Neuronal stem cell (in vitro differentiated cells): ENCODE measurements around the gene COA7. TPM values are rescaled to one million over a fixed set of nuclear protein-coding genes. Genes with fewer than 3 reads are reported as not detected.

Experiments used
- DNase-seq: peaks from one replicate; pipeline ENCODE4 v3.0.0-alpha.2; 2013; ENCODE audit warnings: low spot score
- H2AFZ ChIP-seq: one replicate; pipeline ENCODE4 v1.6.1; 2013; ENCODE audit warnings: mild to moderate bottlenecking, low read length, inconsistent platforms
- H2AK5ac ChIP-seq: 2 replicates; pipeline ENCODE4 v1.6.1; 2013; ENCODE audit warnings: low read depth, mild to moderate bottlenecking, inconsistent platforms, low read length, moderate library complexity, mixed read lengths
- H2BK120ac ChIP-seq: 2 replicates; pipeline ENCODE4 v1.6.1; 2013; ENCODE audit warnings: low read depth, mild to moderate bottlenecking, inconsistent platforms, low read length, moderate library complexity, mixed read lengths
- H2BK12ac ChIP-seq: one replicate; pipeline ENCODE4 v1.6.1; 2013; ENCODE audit warnings: low read length, inconsistent platforms
- H2BK15ac ChIP-seq: 2 replicates; pipeline ENCODE4 v1.6.1; 2013; ENCODE audit warnings: mild to moderate bottlenecking, low read length, inconsistent platforms, mixed read lengths
- H2BK5ac ChIP-seq: one replicate; pipeline ENCODE4 v1.6.1; 2013; ENCODE audit warnings: inconsistent platforms, mild to moderate bottlenecking, low read length, moderate library complexity
- H3K14ac ChIP-seq: one replicate; pipeline ENCODE4 v1.6.1; 2013; ENCODE audit warnings: low read length, inconsistent platforms
- H3K18ac ChIP-seq: 2 replicates; pipeline ENCODE4 v1.6.1; 2013; ENCODE audit warnings: low read length, inconsistent platforms
- H3K23ac ChIP-seq: 2 replicates; pipeline ENCODE4 v1.6.1; 2013; ENCODE audit warnings: low read depth, mild to moderate bottlenecking, mixed read lengths, low read length, inconsistent platforms; ENCODE audit not compliant: poor library complexity
- H3K27ac ChIP-seq: replicated peaks from 3 replicates; pipeline ENCODE4 v1.5.1; 2013; ENCODE audit warnings: low read length, inconsistent platforms
- H3K27me3 ChIP-seq, 3 experiments: 2 replicates each; pipeline ENCODE4 v1.6.1; 2013; ENCODE audit warnings: low read length in 3 of 3, mild to moderate bottlenecking in 2 of 3, inconsistent platforms in 1 of 3, low read depth in 1 of 3, mixed read lengths in 1 of 3, moderate library complexity in 1 of 3; ENCODE audit not compliant: control insufficient read depth in 3 of 3, insufficient read depth in 3 of 3
- H3K36me3 ChIP-seq, 2 donors: replicated peaks in 1 of 2; 2 replicates each; pipeline ENCODE4 v1.6.1; 2013; ENCODE audit warnings: low read length in 2 of 2; ENCODE audit not compliant: control insufficient read depth in 2 of 2, insufficient read depth in 2 of 2
- H3K4ac ChIP-seq: 2 replicates; pipeline ENCODE4 v1.6.1; 2013; ENCODE audit warnings: inconsistent platforms, mild to moderate bottlenecking, low read length, moderate library complexity
- H3K4me1 ChIP-seq, 2 donors: 1 replicate in 1 of 2; 2 replicates in 1 of 2; pipeline ENCODE4 v1.6.1; 2013; ENCODE audit warnings: low read length in 2 of 2, low read depth in 1 of 2; ENCODE audit not compliant: control insufficient read depth in 2 of 2, insufficient read depth in 1 of 2
- H3K4me2 ChIP-seq: one replicate; pipeline ENCODE4 v1.6.1; 2013; ENCODE audit warnings: mild to moderate bottlenecking, low read length, inconsistent platforms; ENCODE audit not compliant: insufficient read depth, poor library complexity, severe bottlenecking
- H3K4me3 ChIP-seq, 2 donors: 2 replicates each; pipeline ENCODE4 v1.5.1; 2013; ENCODE audit warnings: low read length in 2 of 2, mild to moderate bottlenecking in 2 of 2, inconsistent platforms in 1 of 2, moderate library complexity in 1 of 2
- H3K79me1 ChIP-seq: one replicate; pipeline ENCODE4 v1.6.1; 2013; ENCODE audit warnings: low read depth, mild to moderate bottlenecking, inconsistent platforms, low read length, moderate library complexity
- H3K9ac ChIP-seq: one replicate; pipeline ENCODE4 v1.6.1; 2013; ENCODE audit warnings: mild to moderate bottlenecking, low read depth, low read length, inconsistent platforms; ENCODE audit not compliant: poor library complexity
- H3K9me3 ChIP-seq, 2 donors: replicated peaks in 1 of 2; 2 replicates each; pipeline versions ENCODE3 to v1.6.1; 2013; ENCODE audit warnings: low read length in 2 of 2, mild to moderate bottlenecking in 2 of 2, inconsistent platforms in 1 of 2, low read depth in 1 of 2, mixed read lengths in 1 of 2, moderate library complexity in 1 of 2; ENCODE audit not compliant: control insufficient read depth in 2 of 2, insufficient read depth in 1 of 2
- H4K8ac ChIP-seq: one replicate; pipeline ENCODE4 v1.6.1; 2013; ENCODE audit warnings: low read depth, mild to moderate bottlenecking, inconsistent platforms, low read length, moderate library complexity
- H4K91ac ChIP-seq: one replicate; pipeline ENCODE4 v1.6.1; 2013; ENCODE audit warnings: low read length, low read depth, mild to moderate bottlenecking, inconsistent platforms; ENCODE audit not compliant: poor library complexity
- WGBS, 2 donors: extraction: QIAGEN DNeasy Blood & Tissue Kit; methylation state at CpG; one replicate each; pipeline ENCODE4 v1.1.7; 2013; ENCODE audit warnings: missing lambda C conversion rate in 2 of 2, mixed read lengths in 1 of 2; ENCODE audit not compliant: insufficient read length in 2 of 2, insufficient replicate concordance in 1 of 2; ENCODE audit errors: extremely low coverage in 2 of 2; 5-methylcytosine and 5-hydroxymethylcytosine counted together
- small RNA-seq: library from polyadenylated mRNA; stranded (forward); fragments of <200 nt; extraction: miRNeasy Mini kit (QIAGEN cat#:217004); gene quantifications from one replicate; pipeline ENCODE3, GENCODE V24; 2013; ENCODE audit not compliant: insufficient read depth

The COA7 gene

DNA sequence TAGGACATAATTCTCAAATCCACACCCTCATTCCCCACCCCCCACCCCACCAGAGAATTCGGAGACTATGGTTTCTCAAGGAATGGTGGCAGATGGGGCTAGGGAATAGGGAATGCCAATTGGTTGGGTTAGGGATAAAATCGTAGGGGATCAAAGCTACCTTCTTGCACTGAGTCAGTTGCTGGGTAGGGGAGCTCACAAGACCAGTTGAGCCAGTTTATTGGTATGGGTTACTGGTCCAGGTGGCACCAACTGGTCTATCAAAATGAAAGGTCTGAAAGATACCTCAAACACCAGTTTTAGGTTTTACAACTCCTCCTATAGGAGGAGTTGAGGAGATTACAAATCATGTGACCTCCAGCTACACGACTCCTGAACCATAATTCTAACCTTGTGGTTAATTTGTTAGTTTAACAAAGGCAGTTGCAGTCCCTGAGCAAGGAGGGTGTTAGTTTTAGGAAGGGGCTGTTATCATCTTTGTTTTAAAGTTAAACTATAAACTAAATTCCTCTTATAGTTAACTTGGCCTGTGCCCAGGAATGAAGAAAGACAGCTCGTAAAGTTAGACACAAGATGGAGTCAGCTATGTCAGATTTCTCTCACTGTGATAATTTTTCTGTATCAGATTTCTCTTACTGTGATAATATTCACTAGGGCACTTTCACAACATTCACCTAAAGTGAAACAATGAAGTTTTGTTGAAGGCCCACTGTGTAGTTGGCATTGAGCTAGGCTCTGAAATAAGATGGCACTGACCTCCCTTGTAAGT is 62.6 kb downstream of the COA7 start:
- H3K4me3 ChIP-seq = no peak overlapping the region
- no peak overlapping the region for H2AFZ ChIP-seq
- no peak for DNase-seq
- no peak overlapping the region for H2BK15ac ChIP-seq
- no peak overlapping the region for H3K23ac ChIP-seq
- no peak overlapping the region for H2BK5ac ChIP-seq
- H2AK5ac ChIP-seq = no peak overlapping the region
- no peak overlapping the region for H2BK12ac ChIP-seq
- H3K36me3 ChIP-seq = no peaks in the 10 kb centered on the region
- WGBS, 2 donors = no CpG with 5 or more reads among the region's 4 CpGs
- H3K4ac ChIP-seq = no peak overlapping the region
- H3K14ac ChIP-seq = no peak overlapping the region
- no peak overlapping the region for H4K91ac ChIP-seq
- H3K27me3 ChIP-seq = peaks cover 0 to 32% (median 3%) of the 10 kb centered on the region in 3 experiments
- no peak overlapping the region for H4K8ac ChIP-seq
- H3K18ac ChIP-seq = no peak overlapping the region
- H3K4me2 ChIP-seq = no peak overlapping the region
- H3K9me3 ChIP-seq = peaks cover 2 to 5% of the 10 kb centered on the region in 2 donors
- H3K9ac ChIP-seq = no peak overlapping the region
- no peak overlapping the region for H3K27ac ChIP-seq
- no peaks in the 10 kb centered on the region for H3K79me1 ChIP-seq
- no peak overlapping the region for H2BK120ac ChIP-seq
- H3K4me1 ChIP-seq = peaks cover 13 to 28% of the 10 kb centered on the region in 2 donors

Small RNA genes within 50 kb of the gene (small RNA-seq; reads per million reads assigned to genes)
- not detected for gene RN7SL62P
